GM13976 (cell line): ENCODE results near the gene EAF2.

Experiments
- DNase-seq: peaks from one replicate; pipeline ENCODE4 v3.0.0; 2012; ENCODE audit warnings: low spot score
- CTCF ChIP-seq: IDR thresholded peaks from 2 replicates; pipeline ENCODE4 v1.5.1; 2012; ENCODE audit warnings: borderline replicate concordance, mild to moderate bottlenecking; ENCODE audit not compliant: insufficient read depth; ENCODE audit errors: extremely low read depth, missing control alignments, control extremely low read depth
- in situ Hi-C: fragments of 300-500 bp; cut with MboI; formaldehyde crosslinking; loops from one replicate; pipeline ENCODE4 v1.12.0; 2022; ENCODE audit warnings: low sequenced_read_pairs, mixed read lengths, inconsistent platforms; ENCODE audit not compliant: unreplicated experiment

EAF2 gene

DNA sequence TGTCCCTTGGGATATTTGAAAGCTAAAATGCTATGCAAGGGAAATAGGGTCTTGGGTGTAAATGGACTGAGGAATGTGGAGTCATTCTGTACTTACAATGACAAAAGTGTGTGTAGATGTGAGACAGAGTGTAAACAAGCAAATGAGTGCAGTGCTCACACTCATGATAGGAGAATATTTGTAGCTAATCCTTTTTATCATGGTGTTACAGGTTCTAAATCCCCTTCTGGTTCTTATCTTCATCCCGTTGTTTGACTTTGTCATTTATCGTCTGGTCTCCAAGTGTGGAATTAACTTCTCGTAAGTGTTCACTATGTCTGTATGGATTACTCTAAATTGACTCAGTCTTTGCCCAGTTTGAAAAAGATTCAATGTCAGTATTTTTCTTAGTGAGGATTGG is 89.7 kb downstream of the EAF2 start:
- in situ Hi-C loops: no loop called here

DNA sequence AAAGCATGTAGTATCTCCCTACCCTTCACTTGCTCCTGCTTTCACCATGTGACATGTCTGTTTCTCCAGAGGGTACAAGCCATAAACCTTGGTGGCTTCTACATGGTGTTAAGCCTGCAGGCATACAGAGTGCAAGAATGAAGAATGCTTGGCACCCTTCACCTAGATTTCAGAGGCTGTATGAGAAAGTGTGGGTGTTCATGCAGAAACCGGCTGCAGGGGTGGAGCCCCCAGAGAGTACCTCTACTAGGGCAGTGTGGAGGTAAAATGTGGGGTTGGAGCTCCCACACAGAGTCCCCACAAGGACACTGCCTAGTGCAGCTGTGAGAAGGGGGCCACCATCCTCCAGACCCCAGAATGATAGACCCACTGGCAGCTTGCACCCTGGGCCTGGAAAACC is 91.4 kb downstream of the EAF2 start:
- no peak for TF ChIP-seq CTCF
- in situ Hi-C loops: no loop called here
- DNase-seq: no peak

More for the DNA sequence above, 89.7 kb downstream of the EAF2 start:
- DNase-seq: no peak
- TF ChIP-seq CTCF: no peak
